DLD1 (cell line): Measurements from ENCODE around the gene PSMB5.

ENCODE experiments used
- in situ Hi-C: cut with HindIII; loops from 2 replicates; pipeline ENCODE4 v1.10.0; 2017; ENCODE audit warnings: low sequenced_read_pairs

PSMB5 gene

GRCh38 chr14:22995889-22996625 lies 38.6 kb downstream of the PSMB5 start:
- in situ Hi-C loops: no loop called here

DNA sequence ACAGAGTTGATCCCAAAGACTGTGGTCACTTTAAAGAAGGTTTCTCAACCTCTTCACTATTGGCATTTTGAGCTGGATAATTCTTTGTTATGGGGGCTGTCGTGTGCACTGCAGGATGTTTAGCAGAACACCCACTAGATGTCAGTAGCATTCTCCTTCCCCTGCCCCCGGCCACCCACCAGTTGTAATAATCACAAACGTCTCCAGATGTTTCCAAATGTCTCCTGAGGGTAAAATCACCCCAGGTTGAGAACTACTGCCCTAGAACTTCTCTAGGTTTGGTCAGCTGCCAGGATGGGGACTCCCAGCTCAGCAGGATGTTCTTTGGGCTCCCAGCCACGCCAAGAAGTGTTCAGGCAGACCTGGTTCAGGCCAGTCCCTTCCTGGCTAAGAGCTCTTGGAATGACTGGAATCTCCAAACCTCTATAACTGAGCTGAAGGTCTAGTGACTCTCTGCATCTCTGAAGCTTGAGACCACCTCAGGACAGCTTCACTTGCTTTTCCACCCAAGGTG lies 39.9 kb downstream of the PSMB5 start:
- in situ Hi-C loops: no loop called here

GRCh38 chr14:22993517-22993916 lies 41.2 kb downstream of the PSMB5 start:
- in situ Hi-C loops: no loop called here

GRCh38 chr14:22991852-22992251 lies 42.8 kb downstream of the PSMB5 start:
- in situ Hi-C loops: no loop called here

GRCh38 chr14:22987291-22987690 lies 47.4 kb downstream of the PSMB5 start:
- in situ Hi-C loops: no loop called here

DNA sequence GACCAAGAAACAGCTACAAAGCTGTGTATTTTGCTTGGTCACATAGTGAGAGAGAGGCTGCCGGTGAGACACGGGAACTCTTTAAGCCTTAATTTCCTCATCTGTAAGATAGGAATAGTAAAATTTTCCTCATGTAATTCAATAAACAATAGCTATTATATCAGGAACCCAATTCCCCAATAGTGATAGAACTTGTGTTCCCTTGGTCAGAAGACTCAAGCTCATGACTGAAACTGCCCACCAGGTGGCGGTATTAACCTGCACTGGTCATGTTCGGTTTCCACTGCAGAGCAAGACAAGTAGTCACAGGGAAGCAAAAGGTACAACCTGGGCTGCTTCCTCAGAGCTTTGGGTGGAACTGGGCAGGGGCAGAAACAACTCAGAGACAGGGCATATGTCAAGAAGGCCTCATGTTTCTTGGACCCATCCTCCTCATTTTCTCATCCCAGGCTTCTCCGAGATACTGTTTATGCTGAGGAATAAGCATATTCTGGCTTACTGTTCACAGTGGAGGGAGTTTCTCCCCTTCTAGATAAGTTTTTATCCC lies 48.1 kb downstream of the PSMB5 start:
- in situ Hi-C loops: no loop called here

GRCh38 chr14:22985894-22986507 lies 48.7 kb downstream of the PSMB5 start:
- in situ Hi-C loops: no loop called here

GRCh38 chr14:22984959-22985658 lies 49.6 kb downstream of the PSMB5 start:
- in situ Hi-C loops: no loop called here

GRCh38 chr14:22982477-22983245 lies 52.0 kb downstream of the PSMB5 start, which contains the start of gene AJUBA:
AJUBA (minus strand) TSS chr14:22982551; CDS start chr14:22982266, 285 bp downstream.
- in situ Hi-C loops: no loop called here

DNA sequence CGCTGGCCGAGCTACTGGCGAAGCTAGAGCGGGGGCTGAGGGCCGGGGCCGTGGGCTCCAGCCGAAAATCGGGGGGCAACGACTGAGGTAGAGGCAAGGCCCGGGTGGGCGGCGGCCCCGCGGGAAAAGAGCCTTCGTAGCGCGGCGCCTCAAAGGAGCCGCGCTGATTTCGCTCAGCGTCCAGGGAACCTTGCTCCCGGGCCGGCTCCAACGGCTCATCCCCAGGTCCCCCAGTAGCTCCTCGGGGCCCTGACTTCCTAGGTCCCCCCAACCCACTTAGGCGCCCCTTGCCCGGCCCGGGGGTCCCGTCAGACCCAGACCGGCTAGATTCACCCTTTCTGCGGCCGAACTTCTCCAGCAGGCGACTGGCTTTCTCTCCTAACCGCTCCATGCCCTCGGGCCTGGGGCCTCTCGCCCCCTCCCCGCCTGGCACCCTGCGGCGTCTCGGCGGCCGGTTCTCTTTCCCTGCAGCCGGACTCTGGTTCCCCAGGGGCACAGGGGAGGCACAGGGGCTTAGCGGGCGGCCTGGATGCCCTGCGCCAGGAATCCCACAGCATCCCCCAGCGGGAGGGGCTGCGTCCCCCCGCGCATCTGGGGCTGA lies 52.7 kb downstream of the PSMB5 start:
- in situ Hi-C loops: no loop called here

GRCh38 chr14:22981090-22981875 lies 53.4 kb downstream of the PSMB5 start:
- in situ Hi-C loops: no loop called here

- in situ Hi-C loops: no loop called here
Observed at GRCh38 chr14:22980672-22981089, 54.0 kb downstream of the PSMB5 start.

DNA sequence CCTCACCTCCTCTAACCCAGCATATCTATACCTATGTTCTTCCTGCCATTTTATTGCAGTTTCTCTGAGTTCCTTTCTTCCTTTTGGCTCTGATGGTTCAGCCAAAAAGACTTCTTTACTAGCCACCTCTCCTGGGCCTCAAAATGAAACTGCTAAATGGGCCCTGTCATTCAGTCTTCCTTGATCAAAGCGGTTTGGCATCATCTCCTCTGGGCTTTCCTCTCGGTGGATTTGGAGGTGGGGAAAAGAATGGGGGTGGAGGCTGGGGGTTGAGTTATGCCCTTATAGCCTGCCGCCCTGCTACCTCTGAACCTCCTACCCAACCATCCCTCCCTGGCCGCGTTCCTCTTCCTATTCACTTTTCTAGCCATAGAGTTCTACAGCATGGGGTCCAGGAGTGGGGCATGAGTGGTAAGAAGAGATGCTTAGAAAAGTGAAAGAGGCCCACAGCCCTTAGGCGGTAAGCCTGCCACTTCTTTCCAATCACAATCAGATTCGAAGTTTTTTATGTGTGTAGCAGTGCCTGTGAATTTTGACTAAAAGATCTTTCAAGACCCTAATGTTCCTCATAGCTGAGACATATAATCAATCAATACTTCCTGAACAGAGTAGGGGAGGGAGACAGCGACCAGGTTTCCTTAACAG lies 54.8 kb downstream of the PSMB5 start:
- in situ Hi-C loops: no loop called here

GRCh38 chr14:22978981-22979671 lies 55.6 kb downstream of the PSMB5 start:
- in situ Hi-C loops: no loop called here

GRCh38 chr14:22978487-22978837 lies 56.2 kb downstream of the PSMB5 start:
- in situ Hi-C loops: no loop called here

DNA sequence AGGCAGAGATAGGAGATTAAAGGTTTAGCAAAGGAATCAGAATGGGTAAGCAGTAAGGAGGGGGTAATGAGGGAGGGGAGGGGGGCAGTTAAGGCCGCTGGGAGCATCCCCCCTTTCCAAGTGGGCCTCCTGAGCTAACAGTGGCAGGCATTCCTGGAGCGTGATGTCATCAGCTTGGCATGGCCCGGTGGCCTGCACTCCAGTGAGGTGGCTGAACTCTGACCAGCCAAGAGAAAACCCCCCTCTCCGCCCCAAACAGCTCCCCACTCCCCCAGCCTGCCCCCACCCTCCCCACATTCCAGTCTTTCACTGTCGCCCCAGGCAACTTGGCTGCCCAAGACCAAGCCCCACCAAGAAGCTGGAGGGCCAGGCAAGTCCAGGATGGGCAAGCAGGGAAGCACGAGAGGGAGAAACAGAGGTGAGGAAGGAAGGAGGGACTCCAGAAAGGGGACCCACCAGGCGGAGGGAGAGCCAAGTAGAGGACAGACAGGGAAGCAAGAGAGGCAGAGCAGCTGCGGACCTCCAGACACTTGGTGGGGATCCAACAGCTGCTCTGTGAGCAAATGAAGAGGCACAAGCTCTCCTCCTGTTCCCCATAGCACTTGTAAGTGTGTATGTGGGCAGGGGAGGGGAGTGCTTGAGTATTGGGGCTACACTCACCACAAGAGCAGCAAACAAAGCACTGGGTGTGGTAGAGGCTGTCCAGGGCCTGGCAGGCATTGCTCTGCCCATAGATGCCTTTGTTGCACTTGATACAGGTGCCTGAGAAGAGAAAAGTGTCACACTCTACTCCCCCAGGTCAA lies 56.8 kb downstream of the PSMB5 start:
- in situ Hi-C loops: no loop called here

DNA sequence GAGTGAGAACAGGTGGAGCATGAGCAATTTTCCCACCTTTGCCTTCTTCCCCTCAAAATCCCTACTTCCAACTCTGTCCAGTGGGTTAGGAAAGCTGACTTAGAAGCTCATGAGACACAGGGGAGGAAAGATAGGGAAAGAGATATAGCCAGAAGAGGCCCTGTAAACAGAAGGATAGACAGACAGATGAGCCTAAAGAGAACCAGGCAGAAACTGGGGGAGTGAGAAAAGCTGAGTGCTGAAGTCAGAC lies 57.3 kb downstream of the PSMB5 start:
- in situ Hi-C loops: no loop called here
